Measurements from ENCODE around the gene DNAJC12. TPM values are rescaled to one million over a fixed set of nuclear protein-coding genes. Genes with fewer than 3 reads are reported as not detected.
A peak's percentile ranks its signal among the peaks of the same experiment; 100 is the strongest.
"Not testable (repeated sequence)": the region's sequence is repeated elsewhere in the genome, so short reads cannot be mapped to it uniquely, and the experiment has no call there.

DNAJC12 gene
- total RNA-seq, 1 donor from 2014 or later = 0.13 TPM

GRCh38 chr10:67839951-67840350 lies 2.0 kb upstream of the DNAJC12 start:
- DNase-seq (ENCODE audit: low read depth, low spot score) = no peak

DNA sequence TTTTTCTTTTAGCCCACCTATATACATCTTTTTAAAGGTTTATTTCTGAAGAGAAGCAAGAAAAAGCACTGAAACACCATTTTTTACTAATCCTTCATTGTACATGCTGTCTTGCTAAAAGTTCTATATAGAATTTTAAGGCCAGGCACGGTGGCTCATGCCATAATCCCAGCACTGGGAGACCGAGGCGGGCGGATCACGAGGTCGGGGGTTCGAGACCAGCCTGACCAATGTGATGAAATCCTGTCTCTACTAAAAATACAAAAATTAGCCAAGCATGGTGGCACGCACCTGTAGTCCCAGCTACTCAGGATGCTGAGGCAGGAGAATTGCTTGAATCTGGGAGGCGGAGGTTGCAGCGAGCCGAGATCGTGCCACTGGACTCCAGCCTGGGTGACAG lies 1.5 kb upstream of the DNAJC12 start:
- not testable (repeated sequence) for DNase-seq (ENCODE audit: low read depth, low spot score)

DNA sequence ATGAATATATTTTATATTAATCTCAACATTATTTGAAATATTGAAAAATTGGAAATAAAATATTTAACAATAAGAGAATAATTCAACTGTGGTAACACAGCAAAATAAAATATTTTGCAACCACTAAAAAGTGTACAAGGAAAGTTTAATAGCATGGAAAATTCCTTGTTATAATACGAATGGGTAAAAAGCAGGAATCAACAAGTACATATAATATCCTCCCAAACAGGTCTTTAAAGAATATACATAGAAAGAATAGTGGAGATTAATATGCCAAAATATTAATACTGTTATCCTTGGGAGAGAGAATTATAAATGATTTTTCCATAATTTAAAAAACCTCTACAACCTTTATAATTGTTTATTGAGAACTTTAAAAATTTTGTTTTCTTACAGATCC lies 1.0 kb downstream of the DNAJC12 start:
- DNase-seq (ENCODE audit: low read depth, low spot score) = no peak

GRCh38 chr10:67836488-67836887 lies 1.5 kb downstream of the DNAJC12 start:
- no peak for DNase-seq (ENCODE audit: low read depth, low spot score)

GRCh38 chr10:67835541-67836394 lies 2.2 kb downstream of the DNAJC12 start:
- DNase-seq (ENCODE audit: low read depth, low spot score) = not testable (repeated sequence)

GRCh38 chr10:67834375-67834774 lies 3.6 kb downstream of the DNAJC12 start:
- DNase-seq (ENCODE audit: low read depth, low spot score) = no peak

DNA sequence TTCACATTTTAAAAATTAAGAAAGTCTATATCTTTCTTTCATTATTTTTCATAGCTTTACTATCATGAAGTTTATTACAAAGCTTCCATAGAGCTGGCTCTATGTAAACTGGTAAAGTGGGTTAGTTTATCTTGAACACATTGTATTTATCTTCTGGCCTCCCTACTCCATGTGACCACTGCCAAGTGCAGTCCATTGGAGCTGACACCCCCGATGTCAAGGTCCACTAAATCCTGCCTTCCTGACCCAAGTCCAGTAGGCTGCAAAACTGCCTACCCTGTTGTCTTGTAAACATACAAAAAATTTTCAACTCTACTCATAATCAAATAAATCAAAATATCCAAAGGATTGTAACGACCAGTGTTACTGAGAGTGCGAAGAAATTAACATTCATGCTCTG lies 10.2 kb downstream of the DNAJC12 start:
- DNase-seq (ENCODE audit: low read depth, low spot score) = no peak

GRCh38 chr10:67819768-67820204 lies 18.2 kb downstream of the DNAJC12 start:
- no peak for DNase-seq (ENCODE audit: low read depth, low spot score)

GRCh38 chr10:67818323-67818722 lies 19.7 kb downstream of the DNAJC12 start:
- peak; percentile 24 for DNase-seq (ENCODE audit: low read depth, low spot score)

- DNase-seq (ENCODE audit: low read depth, low spot score) = no peak
Observed at GRCh38 chr10:67816719-67817118, 21.3 kb downstream of the DNAJC12 start.

GRCh38 chr10:67815571-67816059 lies 22.4 kb downstream of the DNAJC12 start:
- DNase-seq (ENCODE audit: low read depth, low spot score) = no peak

DNA sequence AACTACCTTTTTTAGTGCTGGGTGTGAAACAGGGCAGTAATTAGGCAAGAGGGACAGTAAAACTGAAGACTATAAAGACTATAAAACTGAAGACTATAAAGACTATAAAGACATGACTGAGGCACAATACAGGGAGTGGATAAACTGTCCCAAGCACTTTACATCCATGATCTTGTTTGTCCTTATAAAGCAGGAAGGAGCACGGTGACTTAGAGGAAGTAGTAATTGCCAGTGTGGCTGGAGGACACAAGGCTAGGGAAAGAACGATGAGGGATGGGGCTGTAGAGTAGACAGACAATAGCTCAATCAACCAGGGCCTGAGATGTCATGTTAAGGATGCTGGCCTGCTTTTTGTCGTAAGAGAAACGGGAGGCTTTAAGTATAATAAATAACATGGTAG lies 26.0 kb downstream of the DNAJC12 start:
- DNase-seq (ENCODE audit: low read depth, low spot score) = no peak

- no peak for DNase-seq (ENCODE audit: low read depth, low spot score)
Observed at GRCh38 chr10:67809107-67809506, 28.9 kb downstream of the DNAJC12 start.

DNA sequence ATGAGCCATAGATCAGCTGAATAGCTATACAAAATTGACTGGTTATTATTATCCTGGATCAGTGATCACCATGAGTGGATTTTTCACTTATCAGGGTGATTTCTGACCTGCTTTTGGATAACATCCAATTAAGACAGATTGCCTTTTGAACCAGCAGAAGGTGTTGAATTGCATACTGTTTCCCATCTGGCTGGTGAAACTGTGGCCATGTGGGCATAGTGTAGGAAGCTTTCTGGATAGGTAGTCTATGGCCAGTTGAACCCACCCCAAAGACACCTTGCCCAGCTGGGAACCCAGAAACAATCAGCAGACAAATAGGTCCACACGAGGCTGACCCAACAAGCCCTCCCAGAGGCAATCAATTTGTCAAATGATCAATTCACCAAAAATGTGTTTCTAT lies 29.3 kb downstream of the DNAJC12 start:
- DNase-seq (ENCODE audit: low read depth, low spot score) = no peak

DNA sequence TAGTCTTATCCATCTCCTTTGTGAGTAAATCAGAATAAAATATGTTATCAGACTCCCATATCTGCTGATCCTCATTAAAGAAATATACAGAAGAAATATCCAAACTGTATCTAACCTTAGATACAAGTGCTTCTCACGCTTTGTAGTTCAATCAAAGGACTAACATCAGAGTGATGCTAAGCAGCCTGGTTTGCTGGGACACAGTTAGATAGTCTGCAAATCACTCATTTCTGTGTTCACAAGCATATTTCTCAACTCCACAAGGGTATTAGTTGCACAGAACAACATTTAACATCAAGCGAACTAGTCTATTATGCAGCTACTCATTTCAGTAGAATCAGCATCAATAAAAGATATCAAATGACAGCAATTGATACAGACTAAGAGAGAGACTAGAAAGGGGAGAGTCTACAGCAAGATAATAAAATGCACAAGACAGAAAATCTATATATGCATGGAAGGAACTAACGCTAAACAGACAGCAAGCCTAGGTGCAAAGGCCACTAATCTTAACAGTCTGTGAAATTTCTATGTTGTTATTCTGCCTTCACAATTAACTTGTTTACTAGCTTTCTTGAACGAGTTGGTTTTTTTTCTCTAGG lies 30.0 kb downstream of the DNAJC12 start:
- DNase-seq (ENCODE audit: low read depth, low spot score) = no peak

DNA sequence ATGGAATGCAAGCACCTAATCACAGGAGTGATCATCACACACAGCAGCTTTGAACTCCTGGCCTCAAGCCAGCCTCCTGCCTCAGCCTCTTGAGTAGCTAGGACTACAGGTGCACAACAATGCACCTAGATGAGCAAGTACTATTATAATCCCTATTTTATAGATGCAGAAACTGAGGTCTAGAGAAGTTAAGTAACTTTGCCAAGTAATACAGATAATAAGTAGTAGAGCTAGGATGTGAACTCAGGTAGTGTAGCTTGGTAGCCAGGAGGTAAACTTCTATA lies 33.7 kb downstream of the DNAJC12 start:
- no peak for DNase-seq (ENCODE audit: low read depth, low spot score)

- no peak for DNase-seq (ENCODE audit: low read depth, low spot score)
Observed at GRCh38 chr10:67803588-67804394, 34.2 kb downstream of the DNAJC12 start.

GRCh38 chr10:67802767-67803538 lies 35.0 kb downstream of the DNAJC12 start:
- DNase-seq (ENCODE audit: low read depth, low spot score) = no peak

GRCh38 chr10:67801118-67801517 lies 36.9 kb downstream of the DNAJC12 start:
- no peak for DNase-seq (ENCODE audit: low read depth, low spot score)

- DNase-seq (ENCODE audit: low read depth, low spot score) = no peak
Observed at GRCh38 chr10:67794909-67795460, 43.0 kb downstream of the DNAJC12 start.

DNA sequence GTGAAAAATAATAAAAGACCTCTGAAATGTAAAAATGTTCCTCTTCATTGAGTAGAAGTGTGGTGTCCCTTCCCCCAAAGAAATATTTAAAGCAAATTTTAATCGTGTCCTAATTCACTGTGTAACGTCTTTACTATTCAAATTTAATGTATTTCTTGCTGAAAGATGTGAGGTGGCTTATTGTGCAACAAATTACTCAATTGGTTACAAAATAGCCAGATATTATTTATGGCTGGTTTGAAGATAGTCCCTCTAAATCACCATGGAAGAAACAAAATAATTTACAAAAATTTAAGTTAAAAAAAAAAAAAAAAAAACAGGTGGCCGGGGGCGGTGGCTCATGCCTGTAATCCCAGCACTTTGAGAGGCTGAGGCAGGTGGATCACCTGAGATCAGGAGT lies 43.7 kb downstream of the DNAJC12 start:
- no peak for DNase-seq (ENCODE audit: low read depth, low spot score)
